K562 (cell line): Measurements from ENCODE around the gene WDFY2. TPM values are rescaled to one million over a fixed set of nuclear protein-coding genes. Genes with fewer than 3 reads are reported as not detected.

Source experiments
- ATAC-seq: fragments of 200-7000 bp; cut with Tn5 transposase; 3 replicates; pipeline ENCODE4 v1.9.1; 2020; ENCODE audit warnings: moderate library complexity
- BruUV-seq: library from RNA; stranded (reverse); fragments of 400-500 nt; replicated peaks from 2 replicates; lab custom pipeline; 2021; lab: Mats Ljungman, UMichigan
- CTCF ChIA-PET: fragments of 300-600 bp; formaldehyde crosslinking; extraction: SDS; loops from one replicate; lab custom pipeline; 2021; ENCODE audit warnings: low intra/inter-chr PET ratio; lab: Yijun Ruan, JAX
- POLR2A ChIA-PET: fragments of 300-600, 350-650 bp; sonication (Branson Sonifier 250); formaldehyde crosslinking; extraction: SDS; loops from one replicate; lab custom pipeline; 2021; ENCODE audit warnings: antibody characterized with exemption, inconsistent platforms; lab: Yijun Ruan, JAX
- DNase-seq, 4 experiments: peaks; one replicate each; pipeline versions ENCODE4 v3.0.0 to v3.0.0-alpha.2; 2011 to 2018; ENCODE audit warnings: low spot score in 3 of 4, mixed read lengths in 3 of 4; ENCODE audit errors: extremely low read depth in 1 of 4
- FAIRE-seq: peaks from 2 replicates; lab custom pipeline; 2011; peaks lifted over from hg19 to GRCh38; lab: Jason Lieb, UNC
- H2AFZ ChIP-seq: 2 replicates; pipeline ENCODE4 v1.6.0; 2011; ENCODE audit warnings: low read depth, low read length, control low read depth, inconsistent platforms
- H3K27ac ChIP-seq: fragments of 200-600 bp; 3 replicates; pipeline ENCODE4 v1.8.0; 2011; ENCODE audit warnings: low read depth, mild to moderate bottlenecking, control low read depth, inconsistent platforms, low read length, moderate library complexity, mixed read lengths; ENCODE audit errors: extremely low read depth
- H3K27me3 ChIP-seq, 2 experiments: fragments of 300-600 bp in 1 of 2; 2 replicates in 1 of 2; 3 replicates in 1 of 2; pipeline versions ENCODE4 v1.6.0 to v1.8.0; 2011; ENCODE audit warnings: inconsistent platforms in 2 of 2, low read length in 2 of 2, mild to moderate bottlenecking in 1 of 2, mixed read lengths in 1 of 2, moderate library complexity in 1 of 2; ENCODE audit not compliant: control insufficient read depth in 2 of 2, insufficient read depth in 2 of 2
- H3K36me3 ChIP-seq: fragments of 300-600 bp; 3 replicates; pipeline ENCODE4 v1.8.0; 2011; ENCODE audit warnings: mild to moderate bottlenecking, low read length, inconsistent platforms; ENCODE audit not compliant: control insufficient read depth, insufficient read depth
- H3K4me1 ChIP-seq, 2 experiments: fragments of 200-600 bp in 1 of 2; replicated peaks in 1 of 2; 2 replicates in 1 of 2; 3 replicates in 1 of 2; pipeline versions ENCODE4 v1.5.1 to v1.8.0; 2011; ENCODE audit warnings: inconsistent platforms in 2 of 2, low read length in 2 of 2, mild to moderate bottlenecking in 1 of 2, mixed read lengths in 1 of 2, moderate library complexity in 1 of 2; ENCODE audit not compliant: control insufficient read depth in 2 of 2, insufficient read depth in 2 of 2
- H3K4me2 ChIP-seq: 2 replicates; pipeline ENCODE4 v1.6.1; 2011; ENCODE audit warnings: low read length, control low read depth, inconsistent platforms, mixed read lengths; ENCODE audit not compliant: insufficient read depth
- H3K4me3 ChIP-seq: fragments of 200-600 bp; sonication (generic), shearing (Covaris generic); 2 replicates; pipeline ENCODE4 v1.5.1; 2016; ENCODE audit warnings: control low read depth, inconsistent platforms
- H3K79me2 ChIP-seq: fragments of 200-600 bp; 3 replicates; pipeline ENCODE4 v1.8.0; 2011; ENCODE audit warnings: low read length, inconsistent platforms; ENCODE audit not compliant: control insufficient read depth, insufficient read depth
- H3K9ac ChIP-seq, 2 experiments: 2 replicates each; pipeline versions ENCODE4 v1.6.0 to v1.6.1; 2011; ENCODE audit warnings: low read depth in 2 of 2, low read length in 2 of 2, control low read depth in 1 of 2, inconsistent platforms in 1 of 2, mild to moderate bottlenecking in 1 of 2, mixed read lengths in 1 of 2; ENCODE audit not compliant: insufficient read depth in 1 of 2
- H3K9me1 ChIP-seq: one replicate; pipeline ENCODE4 v1.6.0; 2011; ENCODE audit warnings: inconsistent platforms, mild to moderate bottlenecking, low read length, moderate library complexity; ENCODE audit not compliant: control insufficient read depth, insufficient read depth
- H3K9me3 ChIP-seq: replicated peaks from 2 replicates; pipeline ENCODE4 v1.5.1; 2011; ENCODE audit warnings: low read depth, low read length, inconsistent platforms; ENCODE audit not compliant: control insufficient read depth, insufficient read depth
- H4K20me1 ChIP-seq: replicated peaks from 2 replicates; pipeline ENCODE4 v1.6.1; 2011; ENCODE audit warnings: low read length, inconsistent platforms, mixed read lengths; ENCODE audit not compliant: control insufficient read depth, insufficient read depth
- FOXK2 ChIP-seq, 2 experiments: fragments of 450-650 bp; IDR thresholded peaks in 1 of 2; conservative IDR thresholded peaks in 1 of 2; 2 replicates each; pipeline ENCODE4 v1.6.1; 2016; ENCODE audit warnings: low read depth in 2 of 2, mild to moderate bottlenecking in 1 of 2
- RBM15 ChIP-seq: fragments of 200-400 bp; formaldehyde crosslinking; IDR thresholded peaks from 2 replicates; pipeline ENCODE4 v1.6.1; 2018; ENCODE audit warnings: mild to moderate bottlenecking, low read length, moderate library complexity; ENCODE audit not compliant: insufficient read depth
- SPI1 ChIP-seq: IDR thresholded peaks from 2 replicates; pipeline ENCODE4 v1.6.1; 2011; ENCODE audit warnings: low read depth, low read length, control low read depth, borderline replicate concordance
- STAG1 ChIP-seq: sonication (generic); formaldehyde crosslinking; IDR thresholded peaks from 2 replicates; pipeline ENCODE4 v1.5.0; 2020; ENCODE audit warnings: missing genetic modification reagents, borderline replicate concordance
- ZBED1 ChIP-seq: IDR thresholded peaks from 2 replicates; pipeline ENCODE4 v1.6.1; 2014
- ZNF184 ChIP-seq: sonication (generic); formaldehyde crosslinking; IDR thresholded peaks from 2 replicates; pipeline ENCODE4 v1.5.0; 2020; ENCODE audit warnings: missing genetic modification reagents
- ZNF695 ChIP-seq: fragments of 450-650 bp; formaldehyde crosslinking; IDR thresholded peaks from 2 replicates; pipeline ENCODE4 v1.4.0; 2020; ENCODE audit warnings: mild to moderate bottlenecking, moderate library complexity
- WGBS: fragments of 100-300 bp; shearing (Covaris generic); methylation state at CpG from one replicate; pipeline ENCODE4 v1.1.6; 2016; ENCODE audit warnings: low coverage, mixed read lengths; ENCODE audit not compliant: insufficient coverage; ENCODE audit errors: missing lambda C conversion rate; 5-methylcytosine and 5-hydroxymethylcytosine counted together
- in situ Hi-C: fragments of 300-500 bp; cut with MboI; formaldehyde crosslinking; loops from 4 replicates; pipeline ENCODE4 v1.15.0; 2018; ENCODE audit warnings: inconsistent platforms, mixed read lengths
- intact Hi-C: fragments of 100-400 bp; cut with micrococcal nuclease; formaldehyde crosslinking; loops from 2 replicates; pipeline ENCODE4 v1.14.2; 2022
- polyA plus RNA-seq, 8 experiments: library from polyadenylated mRNA; depleted of rRNA in 4 of 8; stranded (reverse) in 5 of 8; unstranded in 3 of 8; fragments of >200 nt; fragmentation: Nextera tagmentation in 2 of 8; fragmentation: Illumina TruSeq in 1 of 8; extraction: Ambion mirVana in 2 of 8; extraction: Trizol in 1 of 8; gene quantifications; 2 replicates each; pipeline versions ENCODE4 v1.2.1 to v1.2.3, GENCODE V29; 2011 to 2014; ENCODE audit warnings: inconsistent platforms in 1 of 8, missing spikeins in 1 of 8
- total RNA-seq, 7 experiments: library from RNA; depleted of rRNA in 6 of 7; stranded (reverse); fragments of >200 nt in 6 of 7; fragmentation: Illumina TruSeq in 2 of 7; extraction: Trizol in 2 of 7; gene quantifications; 2 replicates each; pipeline versions ENCODE4 v1.2.1 to v1.2.3, GENCODE V29; 2011 to 2021; ENCODE audit warnings: low replicate concordance in 1 of 7
- TF ChIP-seq, protein P1 (sequence below): fragments of 450-650 bp; formaldehyde crosslinking; IDR thresholded peaks from 2 replicates; pipeline ENCODE4 v1.4.0; 2020; ENCODE audit warnings: mild to moderate bottlenecking, moderate library complexity

WDFY2 gene
- total and polyA plus RNA-seq, 9 of the 15 experiments (the other 6 are each of a cell fraction or from before 2014, with no cell fraction given) = 0.66 to 6.4 (median 4.4) TPM

GRCh38 chr13:51624695-51625345, 40.6 kb downstream of the WDFY2 start:
- H3K4me2 ChIP-seq = no peak overlapping the region
- intact Hi-C loops = no loop called here
- no peaks in the 10 kb centered on the region for H3K9me1 ChIP-seq
- no peak for FAIRE-seq
- no peak for TF ChIP-seq FOXK2 (conservative IDR thresholded peaks at IDR 0.05 in 1 of 2, IDR thresholded peaks at IDR 0.05 in 1 of 2; ENCODE audit: low read depth in 2 of 2)
- TF ChIP-seq ZNF695 (CRISPR knock-in tag) = no peak
- TF ChIP-seq STAG1 (CRISPR knock-in tag) = no peak
- peak; percentile 81 for TF ChIP-seq ZNF184 (CRISPR knock-in tag)
- TF ChIP-seq, protein P1, sequence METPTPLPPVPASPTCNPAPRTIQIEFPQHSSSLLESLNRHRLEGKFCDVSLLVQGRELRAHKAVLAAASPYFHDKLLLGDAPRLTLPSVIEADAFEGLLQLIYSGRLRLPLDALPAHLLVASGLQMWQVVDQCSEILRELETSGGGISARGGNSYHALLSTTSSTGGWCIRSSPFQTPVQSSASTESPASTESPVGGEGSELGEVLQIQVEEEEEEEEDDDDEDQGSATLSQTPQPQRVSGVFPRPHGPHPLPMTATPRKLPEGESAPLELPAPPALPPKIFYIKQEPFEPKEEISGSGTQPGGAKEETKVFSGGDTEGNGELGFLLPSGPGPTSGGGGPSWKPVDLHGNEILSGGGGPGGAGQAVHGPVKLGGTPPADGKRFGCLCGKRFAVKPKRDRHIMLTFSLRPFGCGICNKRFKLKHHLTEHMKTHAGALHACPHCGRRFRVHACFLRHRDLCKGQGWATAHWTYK (CRISPR knock-in tag) = no peak
- TF ChIP-seq ZBED1 = no peak
- TF ChIP-seq SPI1 = peak; percentile 37; the same call in 1 of the 2 replicates
- no peak for TF ChIP-seq RBM15
- H3K36me3 ChIP-seq = no peaks in the 10 kb centered on the region
- H3K27me3 ChIP-seq = no peaks in the 10 kb centered on the region
- no peak overlapping the region for H3K4me3 ChIP-seq
- in situ Hi-C loops = no loop called here
- no peak for DNase-seq
- no peaks in the 10 kb centered on the region for H4K20me1 ChIP-seq
- no peaks in the 10 kb centered on the region for H3K9me3 ChIP-seq
- no peak overlapping the region for H3K9ac ChIP-seq
- CTCF ChIA-PET = no interaction called here
- H2AFZ ChIP-seq = no peak overlapping the region
- ATAC-seq = no peak
- H3K4me1 ChIP-seq = peaks cover 4 to 7% of the 10 kb centered on the region in 2 experiments; a peak in 3 of 5 replicates
- BruUV-seq = no TSS peak
- no peak overlapping the region for H3K27ac ChIP-seq
- WGBS = 52% methylated on average over 2 of the region's 3 CpGs
- POLR2A ChIA-PET = interaction anchor here (0.8 kb wide), 1 partner anchor 29 kb away, joined by 3 read pairs; no protein-coding TSS in a partner anchor
- H3K79me2 ChIP-seq = no peaks in the 10 kb centered on the region
